ENCODE data around the gene HIVEP3.

- TF ChIP-seq POLR2A (IDR thresholded peaks at IDR 0.05) (no peak), CTCF (IDR thresholded peaks at IDR 0.05) (no peak)
Observed at GRCh38 chr1:41535276-41535675, 383.4 kb downstream of the HIVEP3 start.

Data from lower leg skin (tissue), 3 donors.